SU-DHL-6 (cell line): ENCODE measurements around the gene IQSEC3.

Source experiments
- CTCF ChIP-seq: fragments of 200-600 bp; sonication (generic); IDR thresholded peaks from one replicate; pipeline ENCODE4 v1.5.1; 2017; ENCODE audit warnings: antibody characterized with exemption, mild to moderate bottlenecking, low read length, moderate library complexity; ENCODE audit not compliant: insufficient read depth, poor library complexity, severe bottlenecking
- EZH2phosphoT487 ChIP-seq: fragments of 200-600 bp; sonication (generic), shearing (Covaris generic); conservative IDR thresholded peaks from 2 replicates; pipeline ENCODE4 v1.6.1; 2018; ENCODE audit warnings: mild to moderate bottlenecking, antibody characterized with exemption, low read length, moderate library complexity, mixed read lengths

- TF ChIP-seq CTCF = no peak
- TF ChIP-seq EZH2phosphoT487 = no peak
Observed at GRCh38 chr12:163406-163986, 96.9 kb downstream of the IQSEC3 start.
